NCI-H460 (cell line): Measurements from ENCODE around the gene CEP85L. TPM values are rescaled to one million over a fixed set of nuclear protein-coding genes. Genes with fewer than 3 reads are reported as not detected.

Experiments
- DNase-seq: peaks from one replicate; pipeline ENCODE4 v3.0.0-alpha.2; 2016; ENCODE audit warnings: low read depth; ENCODE audit errors: extremely low read depth
- total RNA-seq: library from RNA; depleted of rRNA; stranded (reverse); fragments of >200 nt; shearing (Covaris generic); gene quantifications from 2 replicates; pipeline ENCODE4 v1.2.3, GENCODE V29; 2014

CEP85L gene
- total RNA-seq, 1 experiment from 2014 or later, result 10.7 TPM

- no peak for DNase-seq
These were observed 66.5 kb downstream of the CEP85L start for GRCh38 chr6:118584911-118585310.

GRCh38 chr6:118581489-118581959, 69.9 kb downstream of the CEP85L start:
- DNase-seq, result no peak

- DNase-seq, result peak; percentile 25
These were observed 70.6 kb downstream of the CEP85L start for GRCh38 chr6:118580585-118581419.

GRCh38 chr6:118579786-118580185, 71.6 kb downstream of the CEP85L start:
- no peak for DNase-seq

GRCh38 chr6:118578617-118579016, 72.8 kb downstream of the CEP85L start:
- DNase-seq, result no peak

- DNase-seq, result no peak
These were observed 73.4 kb downstream of the CEP85L start for GRCh38 chr6:118577972-118578371.

GRCh38 chr6:118574051-118574865, 77.1 kb downstream of the CEP85L start:
- DNase-seq, result no peak

- DNase-seq, result no peak
These were observed 80.3 kb downstream of the CEP85L start for GRCh38 chr6:118571121-118571520.

GRCh38 chr6:118569498-118569897, 81.9 kb downstream of the CEP85L start:
- DNase-seq, result no peak

GRCh38 chr6:118567974-118568373, 83.4 kb downstream of the CEP85L start:
- DNase-seq, result no peak

- DNase-seq, result peak; percentile 26
These were observed 86.0 kb downstream of the CEP85L start for GRCh38 chr6:118565311-118565960.

GRCh38 chr6:118562959-118563358, 88.4 kb downstream of the CEP85L start:
- no peak for DNase-seq

GRCh38 chr6:118562248-118562647, 89.1 kb downstream of the CEP85L start:
- no peak for DNase-seq

- no peak for DNase-seq
These were observed 91.7 kb downstream of the CEP85L start for GRCh38 chr6:118559659-118560058.

- no peak for DNase-seq
These were observed 92.8 kb downstream of the CEP85L start for GRCh38 chr6:118558464-118559217.

GRCh38 chr6:118554698-118555097, 96.7 kb downstream of the CEP85L start:
- no peak for DNase-seq

- DNase-seq, result no peak
These were observed 98.3 kb downstream of the CEP85L start for GRCh38 chr6:118553132-118553531.

GRCh38 chr6:118551063-118552053, 100.0 kb downstream of the CEP85L start:
- peak; percentile 36 for DNase-seq

- DNase-seq, result no peak
These were observed 102.8 kb downstream of the CEP85L start for GRCh38 chr6:118548613-118549012.
